IPS DF 4.7 (cell line): Measurements from ENCODE around the gene CHADL.
"Not testable (repeated sequence)": the region's sequence is repeated elsewhere in the genome, so short reads cannot be mapped to it uniquely, and the experiment has no call there.

Experiments used
- DNase-seq: peaks from one replicate; pipeline ENCODE4 v3.0.0-alpha.2; 2013; ENCODE audit warnings: low spot score; ENCODE audit errors: extremely low read depth

Gene CHADL, protein sequence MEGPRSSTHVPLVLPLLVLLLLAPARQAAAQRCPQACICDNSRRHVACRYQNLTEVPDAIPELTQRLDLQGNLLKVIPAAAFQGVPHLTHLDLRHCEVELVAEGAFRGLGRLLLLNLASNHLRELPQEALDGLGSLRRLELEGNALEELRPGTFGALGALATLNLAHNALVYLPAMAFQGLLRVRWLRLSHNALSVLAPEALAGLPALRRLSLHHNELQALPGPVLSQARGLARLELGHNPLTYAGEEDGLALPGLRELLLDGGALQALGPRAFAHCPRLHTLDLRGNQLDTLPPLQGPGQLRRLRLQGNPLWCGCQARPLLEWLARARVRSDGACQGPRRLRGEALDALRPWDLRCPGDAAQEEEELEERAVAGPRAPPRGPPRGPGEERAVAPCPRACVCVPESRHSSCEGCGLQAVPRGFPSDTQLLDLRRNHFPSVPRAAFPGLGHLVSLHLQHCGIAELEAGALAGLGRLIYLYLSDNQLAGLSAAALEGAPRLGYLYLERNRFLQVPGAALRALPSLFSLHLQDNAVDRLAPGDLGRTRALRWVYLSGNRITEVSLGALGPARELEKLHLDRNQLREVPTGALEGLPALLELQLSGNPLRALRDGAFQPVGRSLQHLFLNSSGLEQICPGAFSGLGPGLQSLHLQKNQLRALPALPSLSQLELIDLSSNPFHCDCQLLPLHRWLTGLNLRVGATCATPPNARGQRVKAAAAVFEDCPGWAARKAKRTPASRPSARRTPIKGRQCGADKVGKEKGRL

DNA sequence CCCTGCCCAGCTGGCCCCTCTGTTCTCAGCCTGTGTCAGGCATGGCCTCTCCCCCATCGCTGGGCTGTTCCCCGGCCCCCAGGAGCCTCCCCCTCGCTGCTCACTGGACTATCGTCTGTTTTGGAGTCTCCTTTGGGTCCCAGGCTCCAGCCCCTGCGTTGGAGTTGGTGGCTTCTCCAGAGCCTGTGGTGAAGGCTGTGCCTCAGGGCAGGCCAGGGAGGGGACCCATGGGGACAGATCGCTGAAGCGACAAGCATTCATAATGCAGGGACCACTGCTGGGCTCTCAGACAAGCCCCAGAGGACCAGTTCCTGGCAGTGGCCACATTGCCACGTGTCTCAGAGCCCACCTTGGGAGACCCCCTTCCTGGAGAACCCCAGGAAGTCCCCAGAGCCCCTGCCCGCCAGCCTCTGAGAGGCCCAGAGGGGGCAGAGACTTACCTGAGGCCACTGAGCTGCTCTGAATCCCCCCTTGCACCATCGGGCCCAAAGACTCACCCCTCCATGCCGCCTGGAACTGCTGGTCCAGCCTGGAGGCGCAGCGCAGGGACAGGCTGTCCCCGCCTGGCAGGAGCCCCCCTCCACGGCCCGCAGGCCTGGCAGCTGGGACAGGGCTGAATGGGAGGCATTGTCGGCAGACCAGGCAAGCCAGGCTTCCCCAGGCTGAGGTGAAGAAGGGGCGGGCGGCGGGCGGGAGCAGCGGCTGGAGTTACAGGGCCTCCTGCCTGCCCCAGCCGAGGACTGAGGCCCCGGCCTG lies at the start of gene CHADL:
Gene CHADL, minus strand, starts transcription at position 555 of the 756 bp plus-strand sequence. Its CDS starts 50 bp downstream, at position 505.
- DNase-seq, result no peak

DNA sequence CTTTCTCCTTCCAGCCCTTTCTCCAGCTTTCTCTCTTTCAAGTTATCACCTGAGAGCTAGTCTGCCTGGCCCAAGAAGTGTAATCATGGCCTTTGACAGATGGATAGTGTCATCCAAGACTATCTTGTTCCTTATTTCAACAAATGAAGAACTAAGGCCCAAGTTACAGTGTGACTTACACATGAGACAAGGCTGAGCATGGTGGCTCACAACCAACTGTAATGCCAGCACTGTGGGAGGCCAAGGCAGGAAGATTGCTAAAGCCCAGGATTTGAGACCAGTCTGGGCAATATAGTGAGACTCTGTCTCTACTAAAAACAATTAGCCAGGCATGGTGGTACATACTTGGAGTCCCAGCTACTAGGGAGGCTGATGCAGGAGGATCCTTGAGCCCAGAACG lies 48.9 kb upstream of the CHADL start:
- DNase-seq, result no peak

- no peak for DNase-seq
Measured at GRCh38 chr22:41288245-41288946, 47.7 kb upstream of the CHADL start.

GRCh38 chr22:41286639-41287091 lies 45.9 kb upstream of the CHADL start:
- DNase-seq, result no peak

GRCh38 chr22:41285820-41286638 lies 45.3 kb upstream of the CHADL start, which contains the start of gene RANGAP1:
Gene RANGAP1 (minus strand): TSS chr22:41286187. CDS start chr22:41281044, 5,143 bp downstream.
- peak; percentile 96 for DNase-seq

DNA sequence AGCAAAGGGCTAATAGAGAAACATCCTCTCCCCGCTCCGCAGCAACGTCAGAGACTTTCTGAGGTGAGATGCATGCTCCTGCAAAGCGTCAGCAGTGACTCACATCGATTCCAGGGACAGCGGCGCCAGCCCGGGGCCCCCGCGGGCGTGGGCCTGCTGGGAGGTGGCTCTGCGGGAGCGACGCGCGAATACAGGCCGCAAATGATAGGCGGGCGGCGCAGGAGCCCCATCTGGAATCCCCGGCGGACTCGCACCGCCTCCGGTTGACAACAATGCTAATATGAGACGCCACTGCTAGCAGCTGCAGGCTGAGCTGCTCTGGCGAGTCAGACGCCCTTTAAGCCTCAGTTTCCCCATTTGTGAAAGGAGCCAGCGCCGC lies 44.7 kb upstream of the CHADL start:
- DNase-seq, result no peak

DNA sequence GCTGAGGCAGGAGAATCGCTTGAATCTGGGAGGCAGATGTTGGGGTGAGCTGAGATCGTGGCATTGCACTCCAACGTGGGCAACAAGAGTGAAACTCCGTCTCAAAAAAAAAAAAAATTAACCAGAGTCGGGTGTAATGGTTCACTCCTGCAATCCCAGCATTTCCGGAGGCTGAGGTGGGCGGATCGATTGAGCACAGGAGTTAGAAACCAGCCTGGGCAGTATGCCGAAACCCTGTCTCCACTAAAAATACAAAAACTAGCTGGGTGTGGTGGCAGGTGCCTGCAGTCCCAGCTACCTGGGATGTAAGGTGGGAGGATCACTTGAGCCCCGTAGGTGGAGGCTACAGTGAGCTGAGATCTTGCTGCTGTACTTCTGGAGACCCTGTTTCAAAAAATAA lies 43.7 kb upstream of the CHADL start:
- no peak for DNase-seq

DNA sequence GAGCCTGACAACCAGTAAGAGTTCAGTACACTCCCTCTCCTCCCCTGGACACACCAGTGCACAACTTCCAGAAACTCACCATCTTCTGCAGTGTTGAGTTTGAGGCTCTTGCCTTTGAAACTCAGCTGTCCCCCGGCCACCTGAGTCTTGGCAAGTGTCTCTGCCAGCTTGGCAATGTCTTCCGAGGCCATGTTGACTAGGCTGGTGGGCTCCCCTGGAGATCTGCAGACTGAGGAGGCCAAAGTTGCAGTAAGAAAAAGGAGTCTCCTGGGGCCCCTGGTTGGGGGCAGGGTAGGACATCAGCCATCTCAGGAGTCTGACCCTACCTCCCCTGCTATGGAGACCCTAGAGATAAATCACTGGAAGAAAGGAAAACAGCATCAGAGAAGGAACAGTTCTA lies 40.1 kb upstream of the CHADL start:
- no peak for DNase-seq

- DNase-seq, result no peak
Measured at GRCh38 chr22:41280065-41280464, 39.3 kb upstream of the CHADL start.

GRCh38 chr22:41274856-41275255 lies 34.1 kb upstream of the CHADL start:
- no peak for DNase-seq

GRCh38 chr22:41273128-41273527 lies 32.4 kb upstream of the CHADL start:
- no peak for DNase-seq

- DNase-seq, result no peak
Measured at GRCh38 chr22:41271787-41272186, 31.1 kb upstream of the CHADL start.

DNA sequence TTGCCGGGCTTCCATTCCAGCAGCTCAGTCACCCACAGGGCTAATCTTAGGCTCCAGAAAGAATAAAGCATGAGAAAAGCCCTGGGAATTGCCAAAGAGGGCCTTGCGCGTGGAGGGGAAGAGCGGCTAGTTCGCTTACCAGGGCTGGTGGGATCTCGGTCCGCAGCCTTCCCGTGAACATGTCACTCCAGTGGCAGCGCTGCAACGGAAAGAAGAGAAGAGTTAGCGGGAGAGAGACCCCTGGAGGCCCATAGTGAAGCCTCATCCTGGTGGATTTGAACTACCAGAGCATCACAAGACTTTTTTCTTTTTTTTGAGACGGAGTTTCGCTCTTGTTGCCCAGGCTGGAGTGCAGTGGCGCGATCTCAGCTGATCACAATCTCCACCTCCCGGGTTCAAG lies 27.2 kb upstream of the CHADL start:
- no peak for DNase-seq

GRCh38 chr22:41264408-41264941 lies 23.7 kb upstream of the CHADL start:
- DNase-seq, result no peak

DNA sequence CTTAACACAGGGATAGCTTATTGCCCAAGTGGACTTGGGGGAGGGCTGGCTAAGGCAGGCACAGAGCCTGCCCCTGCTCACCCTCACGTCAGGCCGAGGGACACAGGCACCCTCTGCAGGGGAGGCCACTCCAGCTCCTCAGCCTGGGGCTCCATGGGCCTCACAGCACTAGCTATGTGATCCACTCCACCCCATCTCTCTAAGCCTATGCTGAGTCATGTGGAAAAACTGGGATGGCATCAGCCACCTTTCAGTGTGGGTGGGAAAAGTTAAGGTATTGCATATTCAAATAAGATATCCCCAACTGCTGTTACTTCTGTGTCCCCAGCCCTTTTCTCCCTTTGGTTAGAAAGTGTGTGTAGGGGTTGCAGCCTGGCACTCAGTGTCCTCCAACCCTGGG lies 23.0 kb upstream of the CHADL start:
- no peak for DNase-seq

GRCh38 chr22:41262250-41262765 lies 21.6 kb upstream of the CHADL start:
- DNase-seq, result no peak

DNA sequence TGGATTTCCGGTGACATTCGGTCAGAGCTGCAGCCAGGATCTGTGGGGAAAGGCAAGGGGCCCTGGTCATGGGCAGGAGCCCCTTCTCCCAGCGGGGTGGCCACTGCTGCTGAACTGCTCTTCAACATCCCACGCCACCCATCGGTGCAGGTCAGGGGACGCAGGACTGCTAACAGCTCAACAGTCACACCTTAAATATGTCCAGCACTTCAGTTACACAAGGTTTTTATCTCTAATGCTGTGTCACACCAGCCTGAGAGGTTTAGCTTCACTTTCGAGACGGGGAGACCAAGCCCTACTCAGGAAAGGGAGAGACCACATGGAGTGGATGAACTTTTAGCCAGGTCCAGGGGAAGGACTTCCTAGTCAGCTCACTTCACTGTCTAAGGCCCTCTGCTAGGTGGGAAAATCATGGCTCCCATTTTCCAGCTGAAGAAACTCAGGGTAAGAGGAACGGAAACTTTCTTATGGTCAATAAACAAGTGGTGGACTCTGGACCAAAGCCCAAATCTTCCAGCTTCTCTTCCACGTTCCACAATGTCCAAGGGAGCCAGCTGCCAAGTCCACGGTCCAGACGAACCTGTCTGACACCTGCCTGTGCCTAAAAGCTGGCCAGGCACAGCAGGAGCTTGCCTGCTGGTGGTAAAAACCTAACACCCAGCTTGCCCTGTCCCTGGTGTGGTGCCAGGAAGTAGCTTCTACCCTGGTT lies 21.0 kb upstream of the CHADL start:
- DNase-seq, result no peak

GRCh38 chr22:41260871-41261270 lies 20.1 kb upstream of the CHADL start:
- no peak for DNase-seq

- DNase-seq, result not testable (repeated sequence)
Measured at GRCh38 chr22:41259756-41260155, 19.0 kb upstream of the CHADL start.
